Panc1 (cell line): ENCODE results near the gene KCNMA1.

Source experiments
- TF ChIP-seq, protein P1 (sequence below): fragments of 450-650 bp; IDR thresholded peaks from 2 replicates; pipeline ENCODE4 v1.5.1; 2017; ENCODE audit warnings: mild to moderate bottlenecking
- TF ChIP-seq, protein P2 (sequence below), 2 experiments: IDR thresholded peaks; 2 replicates each; pipeline ENCODE4 v1.6.1; 2011 to 2012; ENCODE audit warnings: low read depth in 2 of 2, control low read depth in 1 of 2, low read length in 1 of 2, mild to moderate bottlenecking in 1 of 2, moderate library complexity in 1 of 2; ENCODE audit not compliant: insufficient read depth in 1 of 2

DNA sequence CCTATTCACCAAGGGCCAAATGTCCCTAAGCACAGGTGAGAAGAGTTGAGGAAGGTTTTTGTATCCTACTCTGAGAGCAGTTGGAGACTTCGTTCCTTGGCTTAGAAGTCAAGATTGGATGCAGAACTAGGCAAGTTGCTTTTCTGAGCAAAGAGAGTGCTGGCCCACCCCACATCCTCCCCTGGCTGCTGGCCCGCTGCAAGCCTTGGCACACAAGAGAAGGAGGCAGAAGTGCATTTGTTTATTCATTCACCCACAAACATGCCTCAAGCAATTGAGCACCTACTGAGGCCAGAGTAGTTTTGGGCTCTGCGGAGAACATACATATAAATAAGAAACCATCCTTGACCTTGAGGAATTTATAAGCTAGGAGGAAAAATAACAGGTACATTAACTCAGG lies 318.9 kb downstream of the KCNMA1 start:
- TF ChIP-seq, protein P1, sequence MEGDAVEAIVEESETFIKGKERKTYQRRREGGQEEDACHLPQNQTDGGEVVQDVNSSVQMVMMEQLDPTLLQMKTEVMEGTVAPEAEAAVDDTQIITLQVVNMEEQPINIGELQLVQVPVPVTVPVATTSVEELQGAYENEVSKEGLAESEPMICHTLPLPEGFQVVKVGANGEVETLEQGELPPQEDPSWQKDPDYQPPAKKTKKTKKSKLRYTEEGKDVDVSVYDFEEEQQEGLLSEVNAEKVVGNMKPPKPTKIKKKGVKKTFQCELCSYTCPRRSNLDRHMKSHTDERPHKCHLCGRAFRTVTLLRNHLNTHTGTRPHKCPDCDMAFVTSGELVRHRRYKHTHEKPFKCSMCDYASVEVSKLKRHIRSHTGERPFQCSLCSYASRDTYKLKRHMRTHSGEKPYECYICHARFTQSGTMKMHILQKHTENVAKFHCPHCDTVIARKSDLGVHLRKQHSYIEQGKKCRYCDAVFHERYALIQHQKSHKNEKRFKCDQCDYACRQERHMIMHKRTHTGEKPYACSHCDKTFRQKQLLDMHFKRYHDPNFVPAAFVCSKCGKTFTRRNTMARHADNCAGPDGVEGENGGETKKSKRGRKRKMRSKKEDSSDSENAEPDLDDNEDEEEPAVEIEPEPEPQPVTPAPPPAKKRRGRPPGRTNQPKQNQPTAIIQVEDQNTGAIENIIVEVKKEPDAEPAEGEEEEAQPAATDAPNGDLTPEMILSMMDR: no peak
- TF ChIP-seq, protein P2, sequence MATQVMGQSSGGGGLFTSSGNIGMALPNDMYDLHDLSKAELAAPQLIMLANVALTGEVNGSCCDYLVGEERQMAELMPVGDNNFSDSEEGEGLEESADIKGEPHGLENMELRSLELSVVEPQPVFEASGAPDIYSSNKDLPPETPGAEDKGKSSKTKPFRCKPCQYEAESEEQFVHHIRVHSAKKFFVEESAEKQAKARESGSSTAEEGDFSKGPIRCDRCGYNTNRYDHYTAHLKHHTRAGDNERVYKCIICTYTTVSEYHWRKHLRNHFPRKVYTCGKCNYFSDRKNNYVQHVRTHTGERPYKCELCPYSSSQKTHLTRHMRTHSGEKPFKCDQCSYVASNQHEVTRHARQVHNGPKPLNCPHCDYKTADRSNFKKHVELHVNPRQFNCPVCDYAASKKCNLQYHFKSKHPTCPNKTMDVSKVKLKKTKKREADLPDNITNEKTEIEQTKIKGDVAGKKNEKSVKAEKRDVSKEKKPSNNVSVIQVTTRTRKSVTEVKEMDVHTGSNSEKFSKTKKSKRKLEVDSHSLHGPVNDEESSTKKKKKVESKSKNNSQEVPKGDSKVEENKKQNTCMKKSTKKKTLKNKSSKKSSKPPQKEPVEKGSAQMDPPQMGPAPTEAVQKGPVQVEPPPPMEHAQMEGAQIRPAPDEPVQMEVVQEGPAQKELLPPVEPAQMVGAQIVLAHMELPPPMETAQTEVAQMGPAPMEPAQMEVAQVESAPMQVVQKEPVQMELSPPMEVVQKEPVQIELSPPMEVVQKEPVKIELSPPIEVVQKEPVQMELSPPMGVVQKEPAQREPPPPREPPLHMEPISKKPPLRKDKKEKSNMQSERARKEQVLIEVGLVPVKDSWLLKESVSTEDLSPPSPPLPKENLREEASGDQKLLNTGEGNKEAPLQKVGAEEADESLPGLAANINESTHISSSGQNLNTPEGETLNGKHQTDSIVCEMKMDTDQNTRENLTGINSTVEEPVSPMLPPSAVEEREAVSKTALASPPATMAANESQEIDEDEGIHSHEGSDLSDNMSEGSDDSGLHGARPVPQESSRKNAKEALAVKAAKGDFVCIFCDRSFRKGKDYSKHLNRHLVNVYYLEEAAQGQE (IDR thresholded peaks at IDR 0.05; ENCODE audit: insufficient read depth in 1 of 2, low read depth in 2 of 2, low read length in 1 of 2): no peak
